PC-9 (cell line): ENCODE measurements around the gene CYP20A1. TPM values are rescaled to one million over a fixed set of nuclear protein-coding genes. Genes with fewer than 3 reads are reported as not detected.
"Not testable (repeated sequence)": the region's sequence is repeated elsewhere in the genome, so short reads cannot be mapped to it uniquely, and the experiment has no call there.

ENCODE experiments used
- BruUV-seq: library from RNA; stranded (reverse); fragments of 400-500 nt; replicated peaks from 2 replicates; lab custom pipeline; 2021; lab: Mats Ljungman, UMichigan
- CTCF ChIA-PET: fragments of 300-600 bp; sonication (Branson Sonifier 250); formaldehyde crosslinking; loops from one replicate; lab custom pipeline; 2022; ENCODE audit warnings: antibody characterized with exemption; lab: Charles Lee
- POLR2A ChIA-PET: fragments of 300-600 bp; sonication (Branson Sonifier 250); formaldehyde crosslinking; loops from one replicate; lab custom pipeline; 2022; ENCODE audit warnings: antibody characterized with exemption; ENCODE audit not compliant: unreplicated experiment; lab: Charles Lee
- DNase-seq, 2 experiments: peaks; one replicate each; pipeline versions ENCODE4 v3.0.0 to v3.0.0-alpha.2; 2015 to 2022; ENCODE audit warnings: mixed read lengths in 1 of 2
- H2AFZ ChIP-seq: fragments of 200-600 bp; sonication (generic); 2 replicates; pipeline ENCODE4 v1.8.1; 2017; ENCODE audit warnings: antibody characterized with exemption
- H3F3A ChIP-seq: fragments of 200-600 bp; sonication (generic); 2 replicates; pipeline ENCODE4 v1.8.1; 2017; ENCODE audit warnings: antibody characterized with exemption, mild to moderate bottlenecking, low read depth; ENCODE audit not compliant: insufficient read depth
- H3K27ac ChIP-seq: fragments of 200-600 bp; sonication (generic); 2 replicates; pipeline ENCODE4 v1.6.1; 2016; ENCODE audit warnings: mixed run types
- H3K27me3 ChIP-seq: fragments of 200-600 bp; sonication (generic); 2 replicates; pipeline ENCODE4 v1.6.1; 2016; ENCODE audit warnings: low read depth, mixed run types; ENCODE audit not compliant: insufficient read depth
- H3K36me3 ChIP-seq: fragments of 200-600 bp; sonication (generic); 2 replicates; pipeline ENCODE4 v1.6.1; 2016; ENCODE audit warnings: low read depth, mixed run types
- H3K4me1 ChIP-seq: fragments of 200-600 bp; sonication (generic); replicated peaks from 2 replicates; pipeline ENCODE4 v1.6.1; 2016; ENCODE audit warnings: mixed run types; ENCODE audit not compliant: insufficient read depth
- H3K4me2 ChIP-seq: fragments of 200-600 bp; sonication (generic); 2 replicates; pipeline ENCODE4 v1.6.1; 2017; ENCODE audit warnings: mixed run types
- H3K4me3 ChIP-seq: fragments of 200-600 bp; sonication (generic); 2 replicates; pipeline ENCODE4 v1.6.1; 2016; ENCODE audit warnings: mixed run types
- H3K79me2 ChIP-seq: fragments of 200-600 bp; sonication (generic); 2 replicates; pipeline ENCODE4 v1.6.1; 2017; ENCODE audit warnings: low read depth, mixed run types
- H3K9me2 ChIP-seq: fragments of 200-600 bp; sonication (generic); 2 replicates; pipeline ENCODE4 v1.8.1; 2017; ENCODE audit warnings: mild to moderate bottlenecking; ENCODE audit not compliant: insufficient read depth
- H3K9me3 ChIP-seq: fragments of 200-600 bp; sonication (generic); 2 replicates; pipeline ENCODE4 v1.8.1; 2016; ENCODE audit warnings: low read depth; ENCODE audit not compliant: insufficient read depth
- H4K20me1 ChIP-seq: fragments of 200-600 bp; sonication (generic); 2 replicates; pipeline ENCODE4 v1.8.1; 2017; ENCODE audit not compliant: insufficient read depth
- CTCF ChIP-seq: fragments of 200-600 bp; sonication (generic); conservative IDR thresholded peaks from 2 replicates; pipeline ENCODE4 v1.6.1; 2017; ENCODE audit warnings: mixed run types, antibody characterized with exemption, mild to moderate bottlenecking, moderate library complexity
- EZH2 ChIP-seq: fragments of 200-600 bp; sonication (generic); IDR thresholded peaks from 2 replicates; pipeline ENCODE4 v1.8.0; 2017; ENCODE audit warnings: antibody characterized with exemption, low read depth
- intact Hi-C: fragments of 100-400 bp; cut with micrococcal nuclease; formaldehyde crosslinking; loops from one replicate; pipeline ENCODE4 v1.10.0; 2022; ENCODE audit not compliant: unreplicated experiment
- total RNA-seq: library from RNA; stranded (reverse); gene quantifications from 2 replicates; pipeline ENCODE4 v1.2.3, GENCODE V29; 2021

The CYP20A1 gene
- total RNA-seq, 1 experiment from 2014 or later, result 6.9 TPM

GRCh38 chr2:203252818-203253217, 14.0 kb downstream of the CYP20A1 start:
- no peak for DNase-seq
- CTCF ChIA-PET, result no interaction called here
- Histone ChIP-seq H3K36me3 (no peaks in the 10 kb centered on the region), H4K20me1 (no peaks in the 10 kb centered on the region), H3K4me1 (no peaks in the 10 kb centered on the region), H3K4me2 (no peak overlapping the region), H3K27ac (no peak overlapping the region), H2AFZ (no peak overlapping the region), H3K79me2 (no peaks in the 10 kb centered on the region), H3K9me2 (no peaks in the 10 kb centered on the region), H3K27me3 (no peaks in the 10 kb centered on the region), H3F3A (no peaks in the 10 kb centered on the region), H3K9me3 (no peaks in the 10 kb centered on the region), H3K4me3 (no peak overlapping the region)
- TF ChIP-seq EZH2 (no peak), CTCF (no peak)
- intact Hi-C loops, result no loop called here
- no TSS peak for BruUV-seq
- POLR2A ChIA-PET, result no interaction called here

- H2AFZ ChIP-seq, POLR2A ChIA-PET, H3K9me3 ChIP-seq, BruUV-seq, H3K4me1 ChIP-seq, H3K36me3 ChIP-seq, intact Hi-C loops, H3F3A ChIP-seq, DNase-seq, CTCF ChIA-PET, H3K9me2 ChIP-seq, H3K79me2 ChIP-seq, H3K27ac ChIP-seq, H3K27me3 ChIP-seq, H3K4me2 ChIP-seq, H4K20me1 ChIP-seq, H3K4me3 ChIP-seq: not testable (repeated sequence)
These were observed 14.7 kb downstream of the CYP20A1 start for GRCh38 chr2:203253422-203254095.

- Histone ChIP-seq H4K20me1 (no peaks in the 10 kb centered on the region), H3K27ac (no peak overlapping the region), H3K4me2 (no peak overlapping the region), H3K9me2 (no peaks in the 10 kb centered on the region), H3K4me1 (no peaks in the 10 kb centered on the region), H2AFZ (no peak overlapping the region), H3K36me3 (no peaks in the 10 kb centered on the region), H3K9me3 (no peaks in the 10 kb centered on the region), H3F3A (no peaks in the 10 kb centered on the region), H3K27me3 (no peaks in the 10 kb centered on the region), H3K79me2 (no peaks in the 10 kb centered on the region), H3K4me3 (no peak overlapping the region)
- no peak for DNase-seq
- POLR2A ChIA-PET, result no interaction called here
- intact Hi-C loops, result no loop called here
- CTCF ChIA-PET, result interaction anchor here (0.6 kb wide), 1 partner anchor 165 kb away, joined by 6 read pairs; no protein-coding TSS in a partner anchor
- no peak for TF ChIP-seq CTCF
- no peak for TF ChIP-seq EZH2
- BruUV-seq, result no TSS peak
These were observed 22.7 kb downstream of the CYP20A1 start for GRCh38 chr2:203261326-203262159.
